ENCODE data around the gene MORN1.

DNA sequence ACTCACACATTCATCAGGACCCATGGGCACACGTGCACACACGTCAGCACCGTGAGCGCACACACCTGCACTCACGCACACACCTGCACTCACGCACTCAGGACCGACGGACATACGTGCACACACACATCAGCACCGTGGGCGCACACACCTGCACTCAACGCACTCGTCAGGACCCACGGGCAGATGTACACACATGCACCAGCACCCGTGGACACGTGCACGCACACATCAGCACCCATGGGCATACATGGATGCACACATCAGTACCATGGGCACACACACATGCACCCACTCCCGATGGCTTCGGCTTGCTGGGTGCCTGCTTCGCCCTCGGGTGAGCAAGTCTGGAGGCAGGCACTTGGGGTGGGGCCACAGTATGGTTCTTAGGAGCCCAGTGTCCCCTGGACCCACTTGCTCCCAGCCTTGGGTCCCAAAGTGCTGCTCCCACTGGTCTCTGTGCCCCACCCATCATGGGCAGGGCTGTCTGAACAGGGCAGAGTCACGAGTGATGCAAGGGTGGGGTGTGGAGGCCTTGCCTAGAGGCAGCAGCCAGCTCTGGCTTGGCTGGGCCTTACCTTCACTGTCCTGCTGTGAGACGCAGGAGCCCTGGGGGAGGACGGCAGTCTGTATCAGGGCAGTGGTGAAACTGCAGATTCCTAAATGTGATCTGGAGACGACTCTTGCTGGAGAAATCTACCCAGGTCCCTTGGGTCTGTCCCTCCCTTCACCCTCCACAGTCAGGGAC, 113.4 kb downstream of the MORN1 start:
- TF ChIP-seq EZH2phosphoT487 (IDR thresholded peaks at IDR 0.05; ENCODE audit: low read depth): no peak
- TF ChIP-seq, protein P1, sequence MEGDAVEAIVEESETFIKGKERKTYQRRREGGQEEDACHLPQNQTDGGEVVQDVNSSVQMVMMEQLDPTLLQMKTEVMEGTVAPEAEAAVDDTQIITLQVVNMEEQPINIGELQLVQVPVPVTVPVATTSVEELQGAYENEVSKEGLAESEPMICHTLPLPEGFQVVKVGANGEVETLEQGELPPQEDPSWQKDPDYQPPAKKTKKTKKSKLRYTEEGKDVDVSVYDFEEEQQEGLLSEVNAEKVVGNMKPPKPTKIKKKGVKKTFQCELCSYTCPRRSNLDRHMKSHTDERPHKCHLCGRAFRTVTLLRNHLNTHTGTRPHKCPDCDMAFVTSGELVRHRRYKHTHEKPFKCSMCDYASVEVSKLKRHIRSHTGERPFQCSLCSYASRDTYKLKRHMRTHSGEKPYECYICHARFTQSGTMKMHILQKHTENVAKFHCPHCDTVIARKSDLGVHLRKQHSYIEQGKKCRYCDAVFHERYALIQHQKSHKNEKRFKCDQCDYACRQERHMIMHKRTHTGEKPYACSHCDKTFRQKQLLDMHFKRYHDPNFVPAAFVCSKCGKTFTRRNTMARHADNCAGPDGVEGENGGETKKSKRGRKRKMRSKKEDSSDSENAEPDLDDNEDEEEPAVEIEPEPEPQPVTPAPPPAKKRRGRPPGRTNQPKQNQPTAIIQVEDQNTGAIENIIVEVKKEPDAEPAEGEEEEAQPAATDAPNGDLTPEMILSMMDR (IDR thresholded peaks at IDR 0.05; ENCODE audit: low read depth, low read length): no peak

Data from OCI-LY3 (cell line).